SK-N-SH (cell line): Measurements from ENCODE around the gene UGT1A7.

ENCODE experiments used
- CTCF ChIP-seq: fragments of 200-600 bp; sonication (generic); IDR thresholded peaks from 2 replicates; pipeline ENCODE4 v1.6.1; 2017; ENCODE audit warnings: antibody characterized with exemption, mild to moderate bottlenecking, moderate library complexity
- EZH2phosphoT487 ChIP-seq: fragments of 200-600 bp; sonication (generic); IDR thresholded peaks from 2 replicates; pipeline ENCODE4 v1.6.1; 2017; ENCODE audit warnings: low read depth, mixed run types, mild to moderate bottlenecking, antibody characterized with exemption, moderate library complexity, borderline replicate concordance
- RCOR1 ChIP-seq: fragments of 150-350 bp; IDR thresholded peaks from 2 replicates; pipeline ENCODE4 v1.6.1; 2017; ENCODE audit warnings: antibody characterized with exemption, low read length
- REST ChIP-seq: IDR thresholded peaks from 2 replicates; pipeline ENCODE4 v1.6.1; 2012; ENCODE audit warnings: mild to moderate bottlenecking, low read depth, low read length, moderate library complexity
- USF1 ChIP-seq: IDR thresholded peaks from 2 replicates; pipeline ENCODE4 v1.4.0; 2012; ENCODE audit warnings: low read depth, borderline replicate concordance

DNA sequence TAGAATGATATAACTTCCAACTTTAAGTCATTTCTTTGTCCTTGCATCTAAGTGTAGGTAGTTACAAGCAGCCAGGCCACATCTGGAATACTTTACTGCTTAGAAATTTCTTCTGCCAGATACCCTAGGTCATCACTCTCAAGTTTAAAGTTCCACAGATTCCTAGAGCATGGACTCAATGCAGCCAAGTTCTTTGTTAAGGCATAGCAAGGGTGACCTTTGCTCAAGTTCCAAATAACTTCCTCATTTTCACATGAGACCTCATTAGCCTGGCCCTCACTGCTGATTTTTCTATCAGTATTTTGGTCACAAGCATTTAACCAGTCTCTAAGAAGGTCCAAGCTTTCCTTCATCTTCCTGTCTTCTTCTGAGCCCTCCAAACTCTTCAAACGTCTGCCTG lies 17.8 kb upstream of the UGT1A7 start:
- TF ChIP-seq RCOR1 (no peak), CTCF (no peak), EZH2phosphoT487 (no peak), REST (no peak), USF1 (no peak)
